Mesendoderm (in vitro differentiated cells): Measurements from ENCODE around the gene AMDHD1.

Experiments used
- DNase-seq: peaks from one replicate; pipeline ENCODE4 v3.0.0; 2013
- H2AK5ac ChIP-seq: 2 replicates; pipeline ENCODE4 v1.6.1; 2013; ENCODE audit warnings: low read length, inconsistent platforms
- H2BK120ac ChIP-seq: 2 replicates; pipeline ENCODE4 v1.6.1; 2013; ENCODE audit warnings: low read depth, mild to moderate bottlenecking, low read length, moderate library complexity, mixed read lengths
- H2BK15ac ChIP-seq: replicated peaks from 2 replicates; pipeline ENCODE4 v1.6.1; 2013; ENCODE audit warnings: low read depth, mild to moderate bottlenecking, moderate library complexity
- H2BK5ac ChIP-seq: 2 replicates; pipeline ENCODE4 v1.6.1; 2013; ENCODE audit warnings: low read length, inconsistent platforms
- H3K18ac ChIP-seq: 2 replicates; pipeline ENCODE4 v1.6.1; 2013; ENCODE audit warnings: mild to moderate bottlenecking, low read length, mixed read lengths
- H3K23ac ChIP-seq: one replicate; pipeline ENCODE4 v1.6.1; 2013; ENCODE audit warnings: low read length
- H3K27ac ChIP-seq: 2 replicates; pipeline ENCODE4 v1.5.1; 2013; ENCODE audit warnings: low read depth, mild to moderate bottlenecking, inconsistent platforms, low read length, moderate library complexity
- H3K27me3 ChIP-seq: 2 replicates; pipeline ENCODE4 v1.6.1; 2013; ENCODE audit warnings: low read length, control low read depth, mild to moderate bottlenecking, inconsistent platforms; ENCODE audit not compliant: insufficient read depth, poor library complexity
- H3K36me3 ChIP-seq: 2 replicates; pipeline ENCODE4 v1.6.1; 2013; ENCODE audit warnings: low read length, inconsistent platforms; ENCODE audit not compliant: control insufficient read depth, insufficient read depth
- H3K4ac ChIP-seq: one replicate; pipeline ENCODE4 v1.6.1; 2013; ENCODE audit warnings: low read depth, mild to moderate bottlenecking, low read length, moderate library complexity
- H3K4me1 ChIP-seq: 2 replicates; pipeline ENCODE4 v1.6.1; 2013; ENCODE audit warnings: low read depth, low read length, inconsistent platforms; ENCODE audit not compliant: control insufficient read depth
- H3K4me2 ChIP-seq: 2 replicates; pipeline ENCODE4 v1.6.1; 2013; ENCODE audit warnings: low read length
- H3K4me3 ChIP-seq: 2 replicates; pipeline ENCODE4 v1.5.1; 2013; ENCODE audit warnings: mild to moderate bottlenecking, low read length
- H3K56ac ChIP-seq: one replicate; pipeline ENCODE4 v1.6.1; 2013; ENCODE audit warnings: low read length
- H3K79me1 ChIP-seq: 2 replicates; pipeline ENCODE4 v1.6.1; 2013; ENCODE audit warnings: low read length, inconsistent platforms
- H3K79me2 ChIP-seq: 2 replicates; pipeline ENCODE4 v1.6.1; 2013; ENCODE audit warnings: mild to moderate bottlenecking, low read length; ENCODE audit not compliant: control insufficient read depth, insufficient read depth
- H3K9ac ChIP-seq: 2 replicates; pipeline ENCODE4 v1.6.1; 2013; ENCODE audit warnings: low read length, inconsistent platforms
- H4K5ac ChIP-seq: one replicate; pipeline ENCODE4 v1.6.1; 2013; ENCODE audit warnings: low read length
- H4K8ac ChIP-seq: one replicate; pipeline ENCODE4 v1.6.1; 2013; ENCODE audit warnings: low read depth, mild to moderate bottlenecking, control low read depth, low read length, moderate library complexity
- WGBS: extraction: QIAGEN DNeasy Blood & Tissue Kit; methylation state at CpG from one replicate; pipeline ENCODE4 v1.1.7; 2013; ENCODE audit warnings: low lambda C conversion rate, missing lambda C conversion rate; ENCODE audit not compliant: insufficient coverage; ENCODE audit errors: extremely low coverage; 5-methylcytosine and 5-hydroxymethylcytosine counted together

AMDHD1 gene

DNA sequence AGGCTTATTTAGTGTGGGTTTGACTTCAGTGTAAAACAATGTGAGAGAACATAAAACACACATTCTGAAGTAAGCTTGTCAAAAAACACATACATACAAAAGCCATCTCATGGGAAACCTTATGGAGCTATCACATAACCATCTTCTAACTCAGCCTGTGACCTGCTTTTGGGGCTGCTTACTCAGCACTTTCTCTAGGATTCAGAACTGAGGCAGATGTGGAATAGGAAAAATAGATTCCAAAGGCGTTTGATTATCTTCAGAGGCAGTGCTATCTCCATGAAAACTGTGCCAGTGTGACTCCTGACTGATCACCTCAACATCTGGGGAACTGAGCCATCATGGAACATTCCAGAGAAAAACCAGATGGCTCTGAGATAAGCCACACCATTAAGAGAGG lies 39.5 kb downstream of the AMDHD1 start:
- Histone ChIP-seq H3K56ac (no peak overlapping the region), H3K79me1 (no peaks in the 10 kb centered on the region), H3K4me3 (no peak overlapping the region), H3K4me1 (no peaks in the 10 kb centered on the region), H4K8ac (no peak overlapping the region), H2BK120ac (no peak overlapping the region), H3K36me3 (no peaks in the 10 kb centered on the region), H4K5ac (no peak overlapping the region), H3K23ac (no peak overlapping the region), H3K9ac (no peak overlapping the region), H3K27me3 (no peaks in the 10 kb centered on the region), H3K79me2 (no peaks in the 10 kb centered on the region), H2AK5ac (no peak overlapping the region), H3K4ac (no peak overlapping the region), H2BK5ac (no peak overlapping the region), H3K18ac (no peak overlapping the region), H3K4me2 (no peak overlapping the region), H3K27ac (no peak overlapping the region), H2BK15ac (no peak overlapping the region)
- WGBS = no CpG with 5 or more reads among the region's 1 CpG
- DNase-seq = no peak

DNA sequence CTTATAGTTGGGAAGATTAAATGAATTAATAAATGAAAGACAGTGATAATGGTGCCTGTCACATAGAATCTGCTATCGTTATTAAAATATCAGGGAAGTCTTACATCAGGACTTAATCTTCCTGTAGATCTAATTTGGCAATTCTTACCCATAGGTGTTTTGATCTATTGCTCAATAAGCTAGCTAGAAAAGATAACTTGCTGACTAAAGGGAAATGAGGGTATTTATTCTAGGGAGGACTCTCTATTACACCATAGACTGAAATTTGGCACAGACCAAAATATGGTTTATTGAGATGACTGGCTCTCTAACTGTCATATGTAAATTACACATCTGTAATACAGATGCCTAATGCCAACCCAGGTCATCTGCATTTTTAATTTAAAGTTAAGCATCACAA lies 41.6 kb downstream of the AMDHD1 start:
- Histone ChIP-seq H3K56ac (no peak overlapping the region), H3K79me1 (no peaks in the 10 kb centered on the region), H3K27me3 (no peaks in the 10 kb centered on the region), H3K27ac (no peak overlapping the region), H4K5ac (no peak overlapping the region), H3K4me2 (no peak overlapping the region), H2BK120ac (no peak overlapping the region), H3K4me1 (no peaks in the 10 kb centered on the region), H4K8ac (no peak overlapping the region), H3K79me2 (no peaks in the 10 kb centered on the region), H3K36me3 (no peaks in the 10 kb centered on the region), H3K4ac (no peak overlapping the region), H3K4me3 (no peak overlapping the region), H3K23ac (no peak overlapping the region), H2BK15ac (no peak overlapping the region), H3K9ac (no peak overlapping the region), H2AK5ac (no peak overlapping the region), H3K18ac (no peak overlapping the region), H2BK5ac (no peak overlapping the region)
- WGBS = no CpG with 5 or more reads among the region's 1 CpG
- no peak for DNase-seq

DNA sequence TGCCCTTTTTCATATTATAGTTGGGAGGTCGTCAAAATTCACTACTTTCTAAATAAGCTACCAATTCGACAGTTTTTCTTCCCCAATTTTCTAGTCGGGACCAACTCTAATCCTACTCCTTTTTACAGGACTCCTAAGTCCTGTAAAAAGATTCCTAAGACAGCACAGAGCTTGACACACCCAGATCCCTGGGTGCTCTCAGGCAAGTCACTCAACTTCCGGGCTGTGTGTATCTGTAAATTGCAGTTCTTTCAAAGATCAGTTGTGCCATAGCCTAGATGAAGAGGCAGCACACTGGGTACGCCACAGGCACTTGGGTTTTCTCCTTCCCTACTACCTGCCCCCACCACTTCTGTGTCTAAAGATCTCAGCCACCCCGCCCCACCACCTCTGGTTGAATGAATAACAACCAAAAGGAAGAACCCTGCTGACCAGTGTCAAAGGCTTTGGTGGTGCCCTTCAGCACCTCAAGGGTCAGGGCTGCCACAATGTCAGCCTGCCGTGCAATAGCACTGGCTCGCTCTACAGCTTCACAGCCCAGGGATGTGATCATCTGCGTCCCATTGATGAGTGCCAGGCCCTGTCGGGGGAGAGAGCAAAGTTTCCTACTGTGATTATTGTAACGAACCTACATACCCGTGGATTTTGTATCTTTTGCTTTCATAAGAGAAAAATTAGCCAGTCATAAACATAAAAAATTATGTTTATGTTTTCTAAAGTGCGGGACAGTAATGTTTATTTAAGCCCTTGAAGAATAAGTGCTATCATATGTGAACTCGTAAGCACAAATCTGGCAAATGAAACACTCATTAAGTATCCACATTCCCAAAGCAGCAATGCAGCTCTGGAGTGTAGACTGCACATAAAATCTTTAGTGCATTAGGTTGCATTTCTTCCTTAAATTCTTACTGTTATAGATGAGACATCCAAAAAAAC lies 43.8 kb downstream of the AMDHD1 start:
- H3K4me2 ChIP-seq = no peak overlapping the region
- no peak overlapping the region for H3K23ac ChIP-seq
- H2BK5ac ChIP-seq = no peak overlapping the region
- H3K4me1 ChIP-seq = no peaks in the 10 kb centered on the region
- no peak overlapping the region for H3K4ac ChIP-seq
- H3K79me2 ChIP-seq = no peaks in the 10 kb centered on the region
- no peak overlapping the region for H3K18ac ChIP-seq
- no peak overlapping the region for H4K5ac ChIP-seq
- no peak overlapping the region for H3K9ac ChIP-seq
- H4K8ac ChIP-seq = no peak overlapping the region
- no peak for DNase-seq
- no peaks in the 10 kb centered on the region for H3K79me1 ChIP-seq
- H3K27ac ChIP-seq = no peak overlapping the region
- H3K27me3 ChIP-seq = no peaks in the 10 kb centered on the region
- WGBS = no CpG with 5 or more reads among the region's 14 CpGs
- H3K36me3 ChIP-seq = no peaks in the 10 kb centered on the region
- H2BK120ac ChIP-seq = no peak overlapping the region
- no peak overlapping the region for H2BK15ac ChIP-seq
- no peak overlapping the region for H2AK5ac ChIP-seq
- no peak overlapping the region for H3K4me3 ChIP-seq
- no peak overlapping the region for H3K56ac ChIP-seq

DNA sequence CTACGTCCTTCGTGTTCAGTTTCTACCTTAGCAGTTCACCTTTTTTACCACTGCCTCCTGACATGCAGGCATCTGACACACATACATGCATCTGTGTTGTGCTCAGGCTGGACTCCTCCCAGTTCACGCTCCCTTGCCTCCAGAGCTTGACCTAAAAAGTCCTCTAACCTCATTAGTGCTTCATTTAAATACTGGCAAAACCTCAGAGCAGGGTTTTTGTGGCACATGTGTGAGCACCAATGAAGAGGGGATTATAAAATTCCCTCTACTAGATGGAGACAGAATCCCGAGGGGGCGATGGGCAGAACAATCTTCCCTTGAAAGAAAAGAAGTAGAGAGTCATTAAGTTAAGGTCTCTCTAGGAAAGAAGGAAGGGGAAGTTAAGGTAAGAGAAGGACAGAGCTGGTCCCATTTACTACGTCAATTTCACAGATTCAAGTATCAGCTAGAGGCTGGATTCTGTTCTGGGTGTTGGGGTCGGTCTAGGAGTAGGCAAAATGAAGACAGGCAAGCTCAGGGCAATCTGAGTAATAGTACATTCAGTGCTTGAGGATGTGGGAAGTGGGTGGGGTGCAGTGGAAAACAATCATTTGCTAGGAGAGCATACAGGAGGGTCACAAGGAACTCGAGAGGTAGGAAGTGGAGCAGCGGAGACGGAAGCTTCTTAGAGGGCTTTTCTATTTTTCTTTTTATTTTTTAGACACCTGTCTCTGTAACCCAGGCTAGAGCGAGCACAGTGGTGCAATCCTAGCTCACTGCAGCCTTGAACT lies 45.6 kb downstream of the AMDHD1 start:
- H2AK5ac ChIP-seq = no peak overlapping the region
- no peak overlapping the region for H4K8ac ChIP-seq
- no peak overlapping the region for H3K4me2 ChIP-seq
- H3K27me3 ChIP-seq = no peaks in the 10 kb centered on the region
- no CpG with 5 or more reads among the region's 11 CpGs for WGBS
- H3K4me1 ChIP-seq = no peaks in the 10 kb centered on the region
- H3K79me2 ChIP-seq = no peaks in the 10 kb centered on the region
- H4K5ac ChIP-seq = no peak overlapping the region
- no peak overlapping the region for H2BK5ac ChIP-seq
- no peak overlapping the region for H2BK15ac ChIP-seq
- no peak overlapping the region for H3K18ac ChIP-seq
- H3K56ac ChIP-seq = no peak overlapping the region
- H3K4ac ChIP-seq = no peak overlapping the region
- no peaks in the 10 kb centered on the region for H3K79me1 ChIP-seq
- DNase-seq = no peak
- no peak overlapping the region for H3K27ac ChIP-seq
- H2BK120ac ChIP-seq = no peak overlapping the region
- H3K23ac ChIP-seq = no peak overlapping the region
- no peak overlapping the region for H3K4me3 ChIP-seq
- no peaks in the 10 kb centered on the region for H3K36me3 ChIP-seq
- no peak overlapping the region for H3K9ac ChIP-seq

DNA sequence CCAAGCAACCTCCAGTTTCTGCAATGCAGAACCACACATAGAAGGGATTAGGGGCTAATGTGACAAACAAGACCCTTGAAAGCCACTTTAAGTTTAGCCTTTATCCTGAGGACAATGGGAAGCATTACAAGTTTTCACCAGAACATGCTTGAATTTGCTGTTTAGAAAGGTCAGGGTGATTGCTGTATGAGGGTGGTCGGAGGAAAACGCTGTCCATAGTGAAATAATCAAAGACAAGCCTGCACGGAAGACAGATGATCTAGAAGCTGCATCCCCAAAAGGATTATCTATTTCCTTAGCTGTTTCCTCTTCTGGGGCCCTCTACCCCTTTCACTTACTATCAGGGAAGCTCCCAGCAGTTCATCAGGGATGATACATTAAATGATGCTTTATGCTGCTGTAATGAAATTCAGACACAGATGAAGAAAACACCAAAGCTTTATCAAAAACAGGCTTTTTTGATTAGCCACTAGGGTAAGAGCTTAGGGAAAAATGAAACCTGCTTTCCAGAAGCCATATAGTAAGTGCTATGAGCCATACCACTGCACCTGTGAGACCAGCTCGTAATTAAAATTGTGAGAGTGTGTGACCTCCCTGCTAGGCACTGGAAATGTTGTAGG lies 46.5 kb downstream of the AMDHD1 start:
- no peaks in the 10 kb centered on the region for H3K79me2 ChIP-seq

More for the DNA sequence above, 46.5 kb downstream of the AMDHD1 start:
- H3K4ac ChIP-seq = no peak overlapping the region
- no peak overlapping the region for H3K9ac ChIP-seq
- H3K27ac ChIP-seq = no peak overlapping the region
- H2BK15ac ChIP-seq = no peak overlapping the region
- no peak overlapping the region for H2AK5ac ChIP-seq
- DNase-seq = no peak
- no peak overlapping the region for H3K4me3 ChIP-seq
- no peak overlapping the region for H4K5ac ChIP-seq
- H3K23ac ChIP-seq = no peak overlapping the region
- H3K4me1 ChIP-seq = no peaks in the 10 kb centered on the region
- H4K8ac ChIP-seq = no peak overlapping the region
- H3K4me2 ChIP-seq = no peak overlapping the region
- H2BK5ac ChIP-seq = no peak overlapping the region
- H2BK120ac ChIP-seq = no peak overlapping the region
- H3K79me1 ChIP-seq = no peaks in the 10 kb centered on the region
- H3K27me3 ChIP-seq = no peaks in the 10 kb centered on the region
- H3K36me3 ChIP-seq = no peaks in the 10 kb centered on the region
- H3K18ac ChIP-seq = no peak overlapping the region
- no peak overlapping the region for H3K56ac ChIP-seq
- WGBS = no CpG with 5 or more reads among the region's 4 CpGs
